Mucosa of descending colon (tissue), 3 donors: Measurements from ENCODE around the gene IL1RN. TPM values are rescaled to one million over a fixed set of nuclear protein-coding genes. Genes with fewer than 3 reads are reported as not detected.
A peak's percentile ranks its signal among the peaks of the same experiment; 100 is the strongest.

ENCODE experiments used
- ATAC-seq: fragments of 200-7000 bp; cut with Tn5 transposase; one replicate; pipeline ENCODE4 v1.9.1; 2020; ENCODE audit warnings: mild to moderate bottlenecking, moderate library complexity
- DNase-seq, 3 donors: peaks; one replicate each; pipeline ENCODE4 v3.0.0-alpha.2; 2020
- H3K36me3 ChIP-seq: fragments of 200-600 bp; one replicate; pipeline ENCODE4 v1.8.0; 2021; ENCODE audit warnings: low read depth, mild to moderate bottlenecking
- H3K4me1 ChIP-seq: fragments of 200-600 bp; one replicate; pipeline ENCODE4 v1.8.0; 2021; ENCODE audit warnings: low read depth, mild to moderate bottlenecking
- H3K4me3 ChIP-seq: fragments of 200-600 bp; one replicate; pipeline ENCODE4 v1.8.0; 2021; ENCODE audit warnings: mild to moderate bottlenecking
- H3K9me3 ChIP-seq: fragments of 200-600 bp; one replicate; pipeline ENCODE4 v1.8.0; 2021; ENCODE audit warnings: mild to moderate bottlenecking
- CTCF ChIP-seq: fragments of 200-600 bp; IDR thresholded peaks from one replicate; pipeline ENCODE4 v1.8.0; 2022; ENCODE audit warnings: antibody characterized with exemption, mild to moderate bottlenecking
- intact Hi-C, 2 donors: fragments of 100-400 bp; cut with DNase I in 1 of 2; cut with micrococcal nuclease in 1 of 2; formaldehyde crosslinking; loops; one replicate each; pipeline versions ENCODE4 v1.11.0 to v1.11.1; 2022; cut with DNase I, micrococcal nuclease
- total RNA-seq, 3 donors: library from RNA; stranded (reverse); fragmentation: NEBNext Ultra II Directional in 2 of 3; extraction: Animal tissue kit (Norgen Biotek cat#: 25700) in 2 of 3; gene quantifications; one replicate each; pipeline versions ENCODE4 v1.2.1 to v1.2.4, GENCODE V29; 2021 to 2023
- donor health status: DM: no; HTN: no; CAD: no; lungs with moderate emphysema.
- donor health status: DM: no; HTN: no; CAD: no.
- donor health status: DM: no; HTN: yes; CAD: no.

IL1RN gene
- total RNA-seq, 3 donors from 2014 or later = 0.17 to 11.9 (median 0.76) TPM

GRCh38 chr2:113118263-113118657, 9.1 kb upstream of the IL1RN start:
- no peaks in the 10 kb centered on the region for H3K9me3 ChIP-seq
- no peak for DNase-seq
- intact Hi-C loops = no loop called here
- ATAC-seq = peak; percentile 78
- no peak for TF ChIP-seq CTCF
- H3K36me3 ChIP-seq = no peaks in the 10 kb centered on the region
- H3K4me1 ChIP-seq = peaks cover 12% of the 10 kb centered on the region
- H3K4me3 ChIP-seq = no peak overlapping the region

DNA sequence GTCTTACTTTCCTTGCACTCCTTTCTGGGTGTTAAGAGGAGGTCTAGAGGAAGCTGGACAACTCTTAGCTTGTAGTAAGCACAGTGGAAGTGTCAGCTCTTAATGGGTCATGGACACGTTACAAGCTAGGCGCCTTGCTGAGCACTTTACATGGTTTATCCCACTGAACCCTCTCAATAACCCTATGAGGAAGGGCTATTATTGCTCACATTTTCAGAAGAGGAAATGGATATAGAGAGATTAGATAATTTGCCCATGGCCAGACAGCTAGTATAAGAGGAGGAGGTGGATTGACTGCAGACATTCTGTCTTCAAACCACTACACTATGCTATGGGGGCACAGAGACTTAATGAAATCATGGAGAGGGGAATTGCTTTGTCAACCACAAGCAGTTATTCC, 8.3 kb upstream of the IL1RN start:
- DNase-seq (no peak), ATAC-seq (no peak)
- no peaks in the 10 kb centered on the region for H3K36me3 ChIP-seq
- no peak overlapping the region for H3K4me3 ChIP-seq
- no peak for TF ChIP-seq CTCF
- intact Hi-C loops = no loop called here
- H3K4me1 ChIP-seq = peaks cover 12% of the 10 kb centered on the region
- no peaks in the 10 kb centered on the region for H3K9me3 ChIP-seq

DNA sequence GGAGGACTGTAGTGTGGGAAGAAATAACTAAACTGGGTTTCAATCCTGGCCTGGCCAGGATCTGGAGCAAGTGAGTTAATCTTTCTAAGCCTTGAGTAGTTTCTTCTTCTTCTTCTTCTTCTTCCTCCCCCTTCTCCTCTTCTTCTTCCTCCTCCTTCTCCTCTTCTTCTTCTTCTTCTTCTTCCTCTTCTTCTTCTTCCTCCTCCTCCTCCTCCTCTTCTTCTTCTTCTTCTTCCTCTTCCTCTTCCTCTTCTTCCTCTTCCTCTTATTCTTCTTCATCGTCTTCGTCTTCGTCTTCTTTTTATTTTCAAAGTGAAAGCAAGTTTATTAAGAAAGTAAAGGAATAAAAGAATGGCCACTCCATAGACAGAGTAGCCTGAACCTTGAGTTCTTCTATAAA, 6.5 kb upstream of the IL1RN start:
- ATAC-seq (no peak), DNase-seq (no peak)
- no peak overlapping the region for H3K4me3 ChIP-seq
- no peak for TF ChIP-seq CTCF
- no peaks in the 10 kb centered on the region for H3K9me3 ChIP-seq
- no peaks in the 10 kb centered on the region for H3K36me3 ChIP-seq
- H3K4me1 ChIP-seq = peaks cover 12% of the 10 kb centered on the region
- intact Hi-C loops = no loop called here

DNA sequence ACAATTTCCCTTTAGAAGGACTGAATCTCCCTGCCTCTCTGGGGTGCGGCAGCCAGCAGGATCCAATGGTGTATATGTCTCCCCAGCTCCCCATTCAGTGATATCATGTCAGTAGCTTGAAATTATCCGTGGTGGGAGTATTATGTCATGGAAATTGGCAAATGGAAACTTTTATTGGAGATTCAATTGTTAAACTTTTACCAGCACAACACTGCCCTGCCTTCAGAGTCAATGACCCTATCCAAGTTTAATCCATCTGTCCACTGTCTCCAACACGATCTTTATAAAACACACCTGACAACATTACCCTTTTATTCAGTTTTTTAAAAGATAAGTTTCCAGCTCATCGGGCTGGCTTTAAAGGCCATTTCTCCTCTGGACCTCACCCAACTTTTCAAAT, 5.0 kb upstream of the IL1RN start:
- Histone ChIP-seq H3K9me3 (no peaks in the 10 kb centered on the region), H3K4me1 (peaks cover 12% of the 10 kb centered on the region), H3K36me3 (no peaks in the 10 kb centered on the region), H3K4me3 (no peak overlapping the region)
- no peak for DNase-seq
- no peak for TF ChIP-seq CTCF
- no peak for ATAC-seq
- intact Hi-C loops = no loop called here

GRCh38 chr2:113123726-113124125, 3.7 kb upstream of the IL1RN start:
- H3K4me3 ChIP-seq = no peak overlapping the region
- peaks cover under 1% of the 10 kb centered on the region for H3K4me1 ChIP-seq
- no peaks in the 10 kb centered on the region for H3K36me3 ChIP-seq
- ATAC-seq = no peak
- no peak for TF ChIP-seq CTCF
- H3K9me3 ChIP-seq = no peaks in the 10 kb centered on the region
- DNase-seq = no peak
- intact Hi-C loops = no loop called here
